Spleen (tissue), 11 donors: Measurements from ENCODE around the gene PARD6G. TPM values are rescaled to one million over a fixed set of nuclear protein-coding genes. Genes with fewer than 3 reads are reported as not detected.

ENCODE experiments used
- DNase-seq: peaks from one replicate; pipeline ENCODE4 v3.0.0-alpha.2; 2020
- H3K27ac ChIP-seq, 8 donors: fragments of 200-600 bp; sonication (generic) in 7 of 8; 1 replicate in 4 of 8; 2 replicates in 4 of 8; pipeline versions ENCODE4 v1.5.0 to v1.8.0; 2016 to 2021; ENCODE audit warnings: inconsistent platforms in 4 of 8, mild to moderate bottlenecking in 4 of 8, moderate library complexity in 1 of 8
- H3K27me3 ChIP-seq, 7 donors: fragments of 200-600 bp; sonication (generic) in 6 of 7; replicated peaks in 1 of 7; 1 replicate in 4 of 7; 2 replicates in 3 of 7; pipeline versions ENCODE4 v1.5.0 to v1.8.0; 2016 to 2021; ENCODE audit warnings: inconsistent platforms in 3 of 7, mild to moderate bottlenecking in 1 of 7
- H3K36me3 ChIP-seq, 6 donors: fragments of 200-600 bp; sonication (generic) in 5 of 6; 1 replicate in 4 of 6; 2 replicates in 2 of 6; pipeline versions ENCODE4 v1.5.0 to v1.8.0; 2016 to 2021; ENCODE audit warnings: inconsistent platforms in 2 of 6
- H3K4me1 ChIP-seq, 6 donors: fragments of 200-600 bp; sonication (generic) in 5 of 6; 1 replicate in 3 of 6; 2 replicates in 3 of 6; pipeline versions ENCODE4 v1.5.0 to v1.8.0; 2016 to 2021; ENCODE audit warnings: inconsistent platforms in 3 of 6
- H3K4me3 ChIP-seq, 8 donors: fragments of 200-600 bp; sonication (generic) in 7 of 8; 1 replicate in 4 of 8; 2 replicates in 4 of 8; pipeline versions ENCODE4 v1.5.0 to v1.8.0; 2016 to 2021; ENCODE audit warnings: inconsistent platforms in 4 of 8, mild to moderate bottlenecking in 4 of 8, moderate library complexity in 2 of 8
- H3K9me3 ChIP-seq, 8 donors: fragments of 200-600 bp; sonication (generic) in 7 of 8; 1 replicate in 4 of 8; 2 replicates in 4 of 8; pipeline versions ENCODE4 v1.5.0 to v1.8.0; 2016 to 2021; ENCODE audit warnings: inconsistent platforms in 4 of 8
- POLR2A ChIP-seq, 3 donors: fragments of 450-650 bp; IDR thresholded peaks; one replicate each; pipeline ENCODE4 v1.5.1; 2017; ENCODE audit warnings: antibody characterized with exemption in 3 of 3, mild to moderate bottlenecking in 1 of 3
- POLR2AphosphoS5 ChIP-seq, 3 donors: sonication (generic); formaldehyde crosslinking; IDR thresholded peaks; one replicate each; pipeline ENCODE4 v1.5.1; 2017; ENCODE audit warnings: antibody characterized with exemption in 3 of 3
- WGBS, 5 donors: extraction: QIAGEN DNeasy Blood & Tissue Kit in 3 of 5; methylation state at CpG; one replicate each; pipeline versions ENCODE4 v1.1.5 to v1.1.7; 2013 to 2018; 5-methylcytosine and 5-hydroxymethylcytosine counted together
- intact Hi-C: fragments of 100-400 bp; cut with DNase I; formaldehyde crosslinking; loops from one replicate; pipeline ENCODE4 v1.15.0; 2023; ENCODE audit warnings: low total_unique reads
- polyA plus RNA-seq, 3 donors: library from polyadenylated mRNA; stranded (reverse); fragments of 200-250 nt; gene quantifications; one replicate each; pipeline ENCODE4 v1.2.1, GENCODE V29; 2013
- total RNA-seq, 7 donors: library from RNA; depleted of rRNA in 3 of 7; stranded (reverse); fragments of >200 nt in 3 of 7; fragmentation: NEBNext Ultra II Directional in 4 of 7; extraction: Animal tissue kit (Norgen Biotek cat#: 25700) in 4 of 7; gene quantifications; one replicate each; pipeline versions ENCODE4 v1.1.0 to v1.2.1, GENCODE V29; 2016 to 2021
- TF ChIP-seq, protein P1 (sequence below), 11 experiments: fragments of 200-600 bp in 7 of 11; fragments of 450-650 bp in 4 of 11; sonication (generic) in 4 of 11; IDR thresholded peaks in 8 of 11; conservative IDR thresholded peaks in 3 of 11; 1 replicate in 7 of 11; 2 replicates in 4 of 11; pipeline versions ENCODE4 v1.4.0 to v1.8.0; 2016 to 2021; ENCODE audit warnings: antibody characterized with exemption in 11 of 11, inconsistent platforms in 4 of 11, mild to moderate bottlenecking in 1 of 11
- donor health status: healthy with polysubstance abuse.
- donor health status: DM: no; HTN: no; CAD: no; lungs with moderate emphysema.
- donor health status: DM: no; HTN: no; CAD: no.
- donor health status: Bipolar disorder and iron deficiency.
- donor health status: healthy.
- donor health status: DM: no; HTN: no; CAD: no.
- donor health status: DM: yes; HTN: yes; CAD: no.

The PARD6G gene
- total and polyA plus RNA-seq, 10 donors, result 0.30 to 6.8 (median 2.4) TPM

DNA sequence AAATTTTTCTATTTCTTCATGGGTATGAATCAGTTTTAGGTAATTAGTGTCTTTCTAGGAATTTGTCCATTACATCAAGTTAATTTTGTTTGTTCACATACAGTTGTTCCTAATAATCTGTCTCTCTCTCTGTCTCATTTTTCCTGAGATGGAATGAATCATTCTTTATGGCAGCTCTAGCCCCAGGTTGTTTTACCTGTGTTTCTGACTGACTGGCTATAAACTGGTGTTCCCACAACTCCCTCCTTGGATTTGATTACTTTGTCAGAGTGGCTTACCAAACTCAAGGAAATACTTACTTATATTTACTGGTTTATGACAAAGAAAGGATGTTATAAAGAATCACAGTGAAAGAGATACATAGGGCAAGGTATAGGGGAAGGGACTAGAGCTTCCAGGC is 123.2 kb downstream of the PARD6G start:
- no peak for TF ChIP-seq POLR2AphosphoS5 (IDR thresholded peaks at IDR 0.05)
- no peak for TF ChIP-seq POLR2A (IDR thresholded peaks at IDR 0.05)
- TF ChIP-seq, protein P1, sequence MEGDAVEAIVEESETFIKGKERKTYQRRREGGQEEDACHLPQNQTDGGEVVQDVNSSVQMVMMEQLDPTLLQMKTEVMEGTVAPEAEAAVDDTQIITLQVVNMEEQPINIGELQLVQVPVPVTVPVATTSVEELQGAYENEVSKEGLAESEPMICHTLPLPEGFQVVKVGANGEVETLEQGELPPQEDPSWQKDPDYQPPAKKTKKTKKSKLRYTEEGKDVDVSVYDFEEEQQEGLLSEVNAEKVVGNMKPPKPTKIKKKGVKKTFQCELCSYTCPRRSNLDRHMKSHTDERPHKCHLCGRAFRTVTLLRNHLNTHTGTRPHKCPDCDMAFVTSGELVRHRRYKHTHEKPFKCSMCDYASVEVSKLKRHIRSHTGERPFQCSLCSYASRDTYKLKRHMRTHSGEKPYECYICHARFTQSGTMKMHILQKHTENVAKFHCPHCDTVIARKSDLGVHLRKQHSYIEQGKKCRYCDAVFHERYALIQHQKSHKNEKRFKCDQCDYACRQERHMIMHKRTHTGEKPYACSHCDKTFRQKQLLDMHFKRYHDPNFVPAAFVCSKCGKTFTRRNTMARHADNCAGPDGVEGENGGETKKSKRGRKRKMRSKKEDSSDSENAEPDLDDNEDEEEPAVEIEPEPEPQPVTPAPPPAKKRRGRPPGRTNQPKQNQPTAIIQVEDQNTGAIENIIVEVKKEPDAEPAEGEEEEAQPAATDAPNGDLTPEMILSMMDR (IDR thresholded peaks at IDR 0.05 in 8 of 11, conservative IDR thresholded peaks at IDR 0.05 in 3 of 11), result no peak
- intact Hi-C loops, result no loop called here
- Histone ChIP-seq H3K36me3 (peaks cover 0 to 38% (median 9%) of the 10 kb centered on the region in 6 donors), H3K27me3 (no peaks in the 10 kb centered on the region), H3K4me3 (no peak overlapping the region), H3K4me1 (peaks cover 0 to 9% (median 0%) of the 10 kb centered on the region in 6 donors), H3K9me3 (no peaks in the 10 kb centered on the region), H3K27ac (no peak overlapping the region)
- no peak for DNase-seq

GRCh38 chr18:80120932-80121331 is 126.4 kb downstream of the PARD6G start:
- TF ChIP-seq POLR2AphosphoS5 (IDR thresholded peaks at IDR 0.05) (no peak), POLR2A (IDR thresholded peaks at IDR 0.05) (no peak)
- TF ChIP-seq, protein P1 (IDR thresholded peaks at IDR 0.05 in 8 of 11, conservative IDR thresholded peaks at IDR 0.05 in 3 of 11), result no peak
- WGBS, 5 donors, result 0 to 88% (median 78%) methylated on average over 1 of the region's 1 CpG; no CpG with 5 or more reads in 1 of the 5 donors
- no peak overlapping the region for H3K27ac ChIP-seq
- H3K27me3 ChIP-seq, result no peaks in the 10 kb centered on the region
- H3K36me3 ChIP-seq, result peaks cover 0 to 50% (median 19%) of the 10 kb centered on the region in 6 donors
- no peak for DNase-seq
- no peaks in the 10 kb centered on the region for H3K9me3 ChIP-seq
- intact Hi-C loops, result no loop called here
- H3K4me3 ChIP-seq, result no peak overlapping the region
- H3K4me1 ChIP-seq, result peaks cover 0 to 8% (median 0%) of the 10 kb centered on the region in 6 donors

GRCh38 chr18:80119111-80119510 is 128.2 kb downstream of the PARD6G start:
- TF ChIP-seq POLR2A (IDR thresholded peaks at IDR 0.05) (no peak), POLR2AphosphoS5 (IDR thresholded peaks at IDR 0.05) (no peak)
- TF ChIP-seq, protein P1 (IDR thresholded peaks at IDR 0.05 in 8 of 11, conservative IDR thresholded peaks at IDR 0.05 in 3 of 11), result no peak
- no peaks in the 10 kb centered on the region for H3K9me3 ChIP-seq
- no peaks in the 10 kb centered on the region for H3K27me3 ChIP-seq
- no peak for DNase-seq
- intact Hi-C loops, result no loop called here
- H3K27ac ChIP-seq, result no peak overlapping the region
- H3K4me1 ChIP-seq, result peaks cover 0 to 26% (median 14%) of the 10 kb centered on the region in 6 donors
- H3K4me3 ChIP-seq, result no peak overlapping the region
- peaks cover 0 to 50% (median 19%) of the 10 kb centered on the region in 6 donors for H3K36me3 ChIP-seq
- 89 to 96% (median 94%) methylated on average over 6 of the region's 6 CpGs for WGBS, 5 donors

DNA sequence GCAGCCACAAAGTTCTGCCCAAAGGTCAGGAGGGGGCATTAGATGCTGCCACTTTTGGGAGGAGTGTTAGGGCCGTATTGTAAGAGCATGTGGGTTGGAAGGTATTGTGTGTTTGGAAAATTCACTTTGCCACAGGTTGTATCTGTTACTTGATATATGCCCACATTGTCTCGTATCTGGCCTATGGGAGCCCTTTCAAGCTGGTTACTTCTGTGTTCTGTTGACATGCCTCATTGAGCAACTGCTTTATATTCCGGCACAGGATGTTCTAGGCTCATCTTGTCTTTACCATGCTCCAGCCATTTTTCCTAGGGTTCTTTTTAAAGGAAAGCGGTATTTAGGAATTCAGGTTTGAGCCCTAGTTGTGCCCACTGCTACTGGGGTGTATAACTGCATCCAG is 132.3 kb downstream of the PARD6G start:
- TF ChIP-seq, protein P1 (IDR thresholded peaks at IDR 0.05 in 8 of 11, conservative IDR thresholded peaks at IDR 0.05 in 3 of 11), result no peak
- TF ChIP-seq POLR2AphosphoS5 (IDR thresholded peaks at IDR 0.05), result no peak
- no peak for TF ChIP-seq POLR2A (IDR thresholded peaks at IDR 0.05)
- 67 to 85% (median 80%) methylated on average over 4 of the region's 4 CpGs for WGBS, 5 donors

More for the DNA sequence above, 132.3 kb downstream of the PARD6G start:
- H3K27ac ChIP-seq, result no peak overlapping the region
- no peaks in the 10 kb centered on the region for H3K27me3 ChIP-seq
- H3K4me1 ChIP-seq, result peaks cover 12 to 65% (median 31%) of the 10 kb centered on the region in 6 donors
- H3K4me3 ChIP-seq, result no peak overlapping the region
- no peaks in the 10 kb centered on the region for H3K9me3 ChIP-seq
- DNase-seq, result no peak
- intact Hi-C loops, result no loop called here
- H3K36me3 ChIP-seq, result peaks cover 0 to 28% (median 17%) of the 10 kb centered on the region in 6 donors
